Endothelial cell of umbilical vein (primary cell): ENCODE data around the gene ZFR. TPM values are rescaled to one million over a fixed set of nuclear protein-coding genes. Genes with fewer than 3 reads are reported as not detected.

Experiments used
- BruUV-seq: library from RNA; stranded (reverse); fragments of 400-500 nt; replicated peaks from 2 replicates; lab custom pipeline; 2021; lab: Mats Ljungman, UMichigan
- CTCF ChIA-PET: fragments of 300-600, 350-600 bp; sonication (Branson Sonifier 250); formaldehyde crosslinking; loops from one replicate; lab custom pipeline; 2021; ENCODE audit warnings: antibody characterized with exemption, inconsistent platforms; lab: Charles Lee
- POLR2A ChIA-PET: fragments of 300-600, 350-600 bp; sonication (Branson Sonifier 250); formaldehyde crosslinking; loops from one replicate; lab custom pipeline; 2021; ENCODE audit warnings: antibody characterized with exemption, inconsistent platforms; lab: Charles Lee
- DNase-seq: peaks from one replicate; pipeline ENCODE4 v3.0.0-alpha.2; 2011; ENCODE audit warnings: low read depth, low spot score
- FAIRE-seq: peaks from 2 replicates; lab custom pipeline; 2011; peaks lifted over from hg19 to GRCh38; lab: Jason Lieb, UNC
- H2AFZ ChIP-seq: 2 replicates; pipeline ENCODE4 v1.6.0; 2012; ENCODE audit warnings: low read depth, low read length, control low read depth, inconsistent platforms
- H3K27ac ChIP-seq: 2 replicates; pipeline ENCODE4 v1.5.1; 2011; ENCODE audit warnings: low read depth, mild to moderate bottlenecking, control low read depth, low read length, moderate library complexity; ENCODE audit not compliant: insufficient read depth
- H3K27me3 ChIP-seq, 2 experiments: 2 replicates each; pipeline versions ENCODE4 v1.6.0 to v1.6.1; 2011; ENCODE audit warnings: low read length in 2 of 2, mixed read lengths in 1 of 2; ENCODE audit not compliant: control insufficient read depth in 2 of 2, insufficient read depth in 2 of 2
- H3K36me3 ChIP-seq, 2 experiments: 2 replicates in 1 of 2; 3 replicates in 1 of 2; pipeline ENCODE4 v1.5.1; 2011; ENCODE audit warnings: low read length in 2 of 2, mild to moderate bottlenecking in 1 of 2, moderate library complexity in 1 of 2; ENCODE audit not compliant: control insufficient read depth in 2 of 2, insufficient read depth in 2 of 2; ENCODE audit errors: extremely low read depth in 1 of 2
- H3K4me1 ChIP-seq: 3 replicates; pipeline ENCODE4 v1.5.1; 2011; ENCODE audit warnings: mild to moderate bottlenecking, low read length; ENCODE audit not compliant: control insufficient read depth, insufficient read depth; ENCODE audit errors: extremely low read depth
- H3K4me2 ChIP-seq: 2 replicates; pipeline ENCODE4 v1.6.1; 2011; ENCODE audit warnings: low read length, control low read depth, mixed read lengths; ENCODE audit not compliant: insufficient read depth
- H3K4me3 ChIP-seq, 3 experiments: fragments of 200-600 bp in 1 of 3; sonication (generic), shearing (Covaris generic) in 1 of 3; replicated peaks in 1 of 3; 2 replicates each; pipeline ENCODE4 v1.5.1; 2011 to 2016; ENCODE audit warnings: control low read depth in 3 of 3, low read length in 3 of 3, mild to moderate bottlenecking in 2 of 3, inconsistent platforms in 1 of 3, low read depth in 1 of 3, moderate library complexity in 1 of 3; ENCODE audit not compliant: insufficient read depth in 1 of 3
- H3K79me2 ChIP-seq: 2 replicates; pipeline ENCODE4 v1.6.0; 2012; ENCODE audit warnings: low read length, inconsistent platforms; ENCODE audit not compliant: control insufficient read depth, insufficient read depth
- H3K9ac ChIP-seq: replicated peaks from 2 replicates; pipeline ENCODE3; 2011; ENCODE audit warnings: low read length, control low read depth; ENCODE audit not compliant: insufficient read depth; ENCODE audit errors: extremely low read depth
- H3K9me1 ChIP-seq: replicated peaks from 3 replicates; pipeline ENCODE4 v1.6.0; 2011; ENCODE audit warnings: mild to moderate bottlenecking, low read length; ENCODE audit not compliant: control insufficient read depth, insufficient read depth; ENCODE audit errors: extremely low read depth
- H3K9me3 ChIP-seq: replicated peaks from 2 replicates; pipeline ENCODE4 v1.5.1; 2012; ENCODE audit warnings: low read length, inconsistent platforms; ENCODE audit not compliant: control insufficient read depth, insufficient read depth
- H4K20me1 ChIP-seq: replicated peaks from 2 replicates; pipeline ENCODE3; 2011; ENCODE audit warnings: mild to moderate bottlenecking, low read length; ENCODE audit not compliant: control insufficient read depth, insufficient read depth; ENCODE audit errors: extremely low read depth
- EZH2 ChIP-seq: IDR thresholded peaks from 2 replicates; pipeline ENCODE4 v1.6.1; 2012; ENCODE audit warnings: borderline replicate concordance, low read depth, mild to moderate bottlenecking, moderate library complexity, low read length, inconsistent platforms; ENCODE audit not compliant: severe bottlenecking
- FOS ChIP-seq: IDR thresholded peaks from 2 replicates; pipeline ENCODE4 v1.6.1; 2011; ENCODE audit warnings: mild to moderate bottlenecking, low read length, moderate library complexity, borderline replicate concordance; ENCODE audit not compliant: insufficient read depth
- GATA2 ChIP-seq: IDR thresholded peaks from 2 replicates; pipeline ENCODE4 v1.7.0; 2011; ENCODE audit warnings: low read depth, mild to moderate bottlenecking, moderate library complexity, mixed read lengths, low read length; ENCODE audit not compliant: insufficient read length, insufficient read depth
- JUN ChIP-seq: IDR thresholded peaks from 2 replicates; pipeline ENCODE4 v1.6.1; 2011; ENCODE audit warnings: borderline replicate concordance, low read depth; ENCODE audit not compliant: insufficient read length, insufficient read depth
- MYC ChIP-seq: IDR thresholded peaks from one replicate; pipeline ENCODE4 v1.6.1; 2011; ENCODE audit warnings: mild to moderate bottlenecking, low read depth, low read length
- POLR2A ChIP-seq: IDR thresholded peaks from 2 replicates; pipeline ENCODE4 v1.6.1; 2012; ENCODE audit warnings: low read depth, mild to moderate bottlenecking, control low read depth, low read length
- POLR2AphosphoS5 ChIP-seq: IDR thresholded peaks from 2 replicates; pipeline ENCODE4 v1.6.1; 2012; ENCODE audit warnings: low read depth, mild to moderate bottlenecking, control low read depth, low read length, moderate library complexity; ENCODE audit not compliant: insufficient read depth
- dilution Hi-C: fragments of 300-500 bp; cut with MboI; formaldehyde crosslinking; loops from one replicate; pipeline ENCODE4 v1.15.0; 2019; ENCODE audit warnings: low sequenced_read_pairs; ENCODE audit not compliant: extremely low pct_ligation_motif_present
- intact Hi-C: fragments of 100-400 bp; cut with micrococcal nuclease; formaldehyde crosslinking; loops from one replicate; pipeline ENCODE4 v1.10.0; 2022
- polyA plus RNA-seq, 4 experiments: library from polyadenylated mRNA; depleted of rRNA in 3 of 4; stranded (reverse) in 3 of 4; unstranded in 1 of 4; fragments of >200 nt; gene quantifications; 2 replicates each; pipeline versions ENCODE4 v1.2.1 to v1.2.3, GENCODE V29; 2011 to 2012; ENCODE audit warnings: missing spikeins in 1 of 4
- total RNA-seq: library from RNA; stranded (reverse); gene quantifications from 2 replicates; pipeline ENCODE4 v1.2.3, GENCODE V29; 2021
- TF ChIP-seq, protein P1 (sequence below): IDR thresholded peaks from 2 replicates; pipeline ENCODE4 v1.6.1; 2011; ENCODE audit not compliant: insufficient read depth, insufficient read length
- TF ChIP-seq, protein P2 (sequence below), 2 donors: IDR thresholded peaks; 1 replicate in 1 of 2; 2 replicates in 1 of 2; pipeline ENCODE4 v1.5.1; 2011; ENCODE audit warnings: low read length in 2 of 2, mild to moderate bottlenecking in 2 of 2, moderate library complexity in 2 of 2, control low read depth in 1 of 2, inconsistent platforms in 1 of 2, low read depth in 1 of 2; ENCODE audit not compliant: insufficient read depth in 1 of 2; ENCODE audit errors: extremely low read depth in 1 of 2

ZFR gene
- total and polyA plus RNA-seq, 2 donors (not counting 3 experiments of a cell fraction or from before 2014, with no cell fraction given) = 60.1 to 79.4 TPM

DNA sequence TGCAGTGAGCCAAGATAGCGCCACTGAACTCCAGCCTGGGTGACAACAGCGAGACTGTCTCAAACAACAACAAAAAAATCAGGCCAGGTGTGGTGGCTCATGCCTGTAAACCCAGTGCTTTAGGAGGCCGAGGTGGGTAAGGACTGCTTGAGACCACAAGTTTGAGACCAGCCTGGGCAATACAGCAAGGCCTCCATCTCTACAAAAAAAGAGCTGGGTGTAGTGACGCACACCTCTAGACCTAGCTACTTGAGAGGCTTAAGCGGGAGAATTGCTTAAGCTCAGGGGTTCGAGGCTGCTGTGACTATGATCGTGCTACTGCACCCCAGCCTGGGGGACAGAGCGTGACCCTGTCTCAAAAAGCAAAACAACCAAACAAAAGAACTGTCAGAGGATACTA, 91.9 kb downstream of the ZFR start:
- Histone ChIP-seq H2AFZ (no peak overlapping the region), H3K27me3 (no peaks in the 10 kb centered on the region), H3K36me3 (peaks cover 2 to 4% of the 10 kb centered on the region in 2 experiments), H4K20me1 (no peaks in the 10 kb centered on the region), H3K4me3 (no peak overlapping the region), H3K9me3 (no peaks in the 10 kb centered on the region), H3K4me2 (no peak overlapping the region), H3K4me1 (no peaks in the 10 kb centered on the region), H3K27ac (no peak overlapping the region), H3K79me2 (no peaks in the 10 kb centered on the region), H3K9ac (no peak overlapping the region), H3K9me1 (no peaks in the 10 kb centered on the region)
- ChIA-PET CTCF (interaction anchor here (1.3 kb wide), 1 partner anchor 238 kb away, joined by 5 read pairs; no protein-coding TSS in a partner anchor), POLR2A (no interaction called here)
- dilution Hi-C loops (no loop called here), intact Hi-C loops (no loop called here)
- no TSS peak for BruUV-seq
- DNase-seq = no peak
- TF ChIP-seq JUN (no peak), MYC (no peak), EZH2 (no peak), FOS (no peak), GATA2 (no peak), POLR2AphosphoS5 (no peak), POLR2A (no peak)
- TF ChIP-seq, protein P1, sequence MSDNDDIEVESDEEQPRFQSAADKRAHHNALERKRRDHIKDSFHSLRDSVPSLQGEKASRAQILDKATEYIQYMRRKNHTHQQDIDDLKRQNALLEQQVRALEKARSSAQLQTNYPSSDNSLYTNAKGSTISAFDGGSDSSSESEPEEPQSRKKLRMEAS = no peak
- TF ChIP-seq, protein P2, sequence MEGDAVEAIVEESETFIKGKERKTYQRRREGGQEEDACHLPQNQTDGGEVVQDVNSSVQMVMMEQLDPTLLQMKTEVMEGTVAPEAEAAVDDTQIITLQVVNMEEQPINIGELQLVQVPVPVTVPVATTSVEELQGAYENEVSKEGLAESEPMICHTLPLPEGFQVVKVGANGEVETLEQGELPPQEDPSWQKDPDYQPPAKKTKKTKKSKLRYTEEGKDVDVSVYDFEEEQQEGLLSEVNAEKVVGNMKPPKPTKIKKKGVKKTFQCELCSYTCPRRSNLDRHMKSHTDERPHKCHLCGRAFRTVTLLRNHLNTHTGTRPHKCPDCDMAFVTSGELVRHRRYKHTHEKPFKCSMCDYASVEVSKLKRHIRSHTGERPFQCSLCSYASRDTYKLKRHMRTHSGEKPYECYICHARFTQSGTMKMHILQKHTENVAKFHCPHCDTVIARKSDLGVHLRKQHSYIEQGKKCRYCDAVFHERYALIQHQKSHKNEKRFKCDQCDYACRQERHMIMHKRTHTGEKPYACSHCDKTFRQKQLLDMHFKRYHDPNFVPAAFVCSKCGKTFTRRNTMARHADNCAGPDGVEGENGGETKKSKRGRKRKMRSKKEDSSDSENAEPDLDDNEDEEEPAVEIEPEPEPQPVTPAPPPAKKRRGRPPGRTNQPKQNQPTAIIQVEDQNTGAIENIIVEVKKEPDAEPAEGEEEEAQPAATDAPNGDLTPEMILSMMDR (IDR thresholded peaks at IDR 0.05; ENCODE audit: extremely low read depth in 1 of 2, insufficient read depth in 1 of 2, low read depth in 1 of 2, low read length in 2 of 2) = no peak
- FAIRE-seq = no peak
